CD4-positive, CD25-positive, alpha-beta regulatory T cell (primary cell): Measurements from ENCODE around the gene CEP89. TPM values are rescaled to one million over a fixed set of nuclear protein-coding genes. Genes with fewer than 3 reads are reported as not detected.
"Not testable (repeated sequence)": the region's sequence is repeated elsewhere in the genome, so short reads cannot be mapped to it uniquely, and the experiment has no call there.

Source experiments
- ATAC-seq, 2 donors: fragments of 150-1000 bp; cut with Tn5 transposase; one replicate each; pipeline ENCODE4 v1.10.0; 2021; ENCODE audit warnings: low read depth in 2 of 2, moderate number of reproducible peaks in 2 of 2, moderate library complexity in 1 of 2
- DNase-seq, 3 donors: peaks; one replicate each; pipeline versions ENCODE4 v3.0.0 to v3.0.0-alpha.2; 2012 to 2022; ENCODE audit warnings: mixed read lengths in 1 of 3
- H3K27ac ChIP-seq: one replicate; pipeline ENCODE4 v1.7.0; 2013; ENCODE audit warnings: mild to moderate bottlenecking, low read length; ENCODE audit not compliant: insufficient read depth, poor library complexity, severe bottlenecking
- H3K27me3 ChIP-seq: one replicate; pipeline ENCODE4 v1.7.0; 2013; ENCODE audit warnings: low read length; ENCODE audit not compliant: control insufficient read depth, insufficient read depth
- H3K36me3 ChIP-seq: one replicate; pipeline ENCODE4 v1.7.0; 2013; ENCODE audit warnings: mild to moderate bottlenecking, low read length, moderate library complexity; ENCODE audit not compliant: control insufficient read depth, insufficient read depth
- H3K4me1 ChIP-seq: 2 replicates; pipeline ENCODE4 v1.7.0; 2013; ENCODE audit warnings: mild to moderate bottlenecking, low read length; ENCODE audit not compliant: insufficient read depth, control insufficient read depth, poor library complexity, severe bottlenecking
- H3K4me3 ChIP-seq: one replicate; pipeline ENCODE4 v1.7.0; 2013; ENCODE audit warnings: low read depth, mild to moderate bottlenecking, low read length, moderate library complexity
- H3K9me3 ChIP-seq, 2 experiments: 1 replicate in 1 of 2; 2 replicates in 1 of 2; pipeline ENCODE4 v1.7.0; 2013; ENCODE audit warnings: low read length in 2 of 2, mild to moderate bottlenecking in 1 of 2, moderate library complexity in 1 of 2; ENCODE audit not compliant: control insufficient read depth in 2 of 2
- H3K27ac Mint-ChIP-seq, 3 donors: one replicate each; pipeline ENCODE4 v1.8.0; 2020 to 2022; ENCODE audit warnings: mild to moderate bottlenecking in 3 of 3, mixed read lengths in 3 of 3, moderate library complexity in 2 of 3
- H3K27me3 Mint-ChIP-seq: one replicate; pipeline ENCODE4 v1.8.0; 2022; ENCODE audit warnings: mild to moderate bottlenecking, mixed read lengths
- H3K36me3 Mint-ChIP-seq: one replicate; pipeline ENCODE4 v1.8.0; 2020; ENCODE audit warnings: mixed read lengths
- H3K4me1 Mint-ChIP-seq, 4 donors: one replicate each; pipeline ENCODE4 v1.8.0; 2020 to 2022; ENCODE audit warnings: mixed read lengths in 4 of 4, mild to moderate bottlenecking in 1 of 4
- H3K4me3 Mint-ChIP-seq, 4 donors: one replicate each; pipeline ENCODE4 v1.8.0; 2020 to 2022; ENCODE audit warnings: mild to moderate bottlenecking in 4 of 4, mixed read lengths in 4 of 4, moderate library complexity in 3 of 4
- H3K9me3 Mint-ChIP-seq, 7 donors: one replicate each; pipeline ENCODE4 v1.8.0; 2020 to 2022; ENCODE audit warnings: mixed read lengths in 7 of 7, mild to moderate bottlenecking in 3 of 7, moderate library complexity in 2 of 7
- polyA plus RNA-seq, 4 donors: library from polyadenylated mRNA; unstranded; fragments of 300-500 nt; fragmentation: Illumina TruSeq; gene quantifications; one replicate each; pipeline ENCODE4 v1.2.3, GENCODE V29; 2021
- total RNA-seq: library from RNA; stranded (reverse); gene quantifications from one replicate; pipeline ENCODE4 v1.2.3, GENCODE V29; 2022

The CEP89 gene
- total and polyA plus RNA-seq, 5 donors from 2014 or later, result 8.7 to 11.3 (median 10.2) TPM

- H3K9me3 ChIP-seq, H3K27ac ChIP-seq, H3K27me3 ChIP-seq, H3K27me3 Mint-ChIP-seq, ATAC-seq, H3K4me1 Mint-ChIP-seq, H3K4me3 Mint-ChIP-seq, H3K27ac Mint-ChIP-seq, H3K9me3 Mint-ChIP-seq, DNase-seq, H3K4me3 ChIP-seq, H3K4me1 ChIP-seq: not testable (repeated sequence)
- peaks cover 10% of the 10 kb centered on the region for H3K36me3 ChIP-seq
- peaks cover 41% of the 10 kb centered on the region for H3K36me3 Mint-ChIP-seq
Observed at GRCh38 chr19:32941273-32941672, 30.5 kb downstream of the CEP89 start.

GRCh38 chr19:32936065-32936464 lies 35.7 kb downstream of the CEP89 start:
- Histone ChIP-seq H3K27me3 (no peaks in the 10 kb centered on the region), H3K36me3 (peaks cover 10% of the 10 kb centered on the region), H3K9me3 (no peaks in the 10 kb centered on the region), H3K4me1 (no peaks in the 10 kb centered on the region), H3K27ac (no peak overlapping the region), H3K4me3 (no peak overlapping the region)
- Mint-ChIP-seq H3K4me3 (no peak overlapping the region), H3K27ac (no peak overlapping the region), H3K9me3 (peaks cover 0 to 1% (median 0%) of the 10 kb centered on the region in 7 donors), H3K4me1 (no peaks in the 10 kb centered on the region), H3K36me3 (peaks cover 45% of the 10 kb centered on the region), H3K27me3 (no peaks in the 10 kb centered on the region)
- no peak for ATAC-seq
- DNase-seq, result no peak

GRCh38 chr19:32935629-32936028 lies 36.1 kb downstream of the CEP89 start:
- H3K4me3 ChIP-seq, result no peak overlapping the region
- Mint-ChIP-seq H3K4me1 (no peaks in the 10 kb centered on the region), H3K27ac (no peak overlapping the region), H3K9me3 (peaks cover 0 to 1% (median 0%) of the 10 kb centered on the region in 7 donors), H3K36me3 (peaks cover 47% of the 10 kb centered on the region), H3K4me3 (no peak overlapping the region), H3K27me3 (no peaks in the 10 kb centered on the region)
- no peak for DNase-seq
- H3K36me3 ChIP-seq, result peaks cover 12% of the 10 kb centered on the region
- no peak for ATAC-seq
- H3K27ac ChIP-seq, result no peak overlapping the region
- H3K9me3 ChIP-seq, result no peaks in the 10 kb centered on the region
- H3K27me3 ChIP-seq, result no peaks in the 10 kb centered on the region
- H3K4me1 ChIP-seq, result no peaks in the 10 kb centered on the region

- H3K36me3 Mint-ChIP-seq, result peaks cover 61% of the 10 kb centered on the region
- Histone ChIP-seq H3K4me3 (no peak overlapping the region), H3K27me3 (no peaks in the 10 kb centered on the region), H3K27ac (no peak overlapping the region), H3K36me3 (peaks cover 16% of the 10 kb centered on the region), H3K4me1 (no peaks in the 10 kb centered on the region), H3K9me3 (no peaks in the 10 kb centered on the region)
- H3K27me3 Mint-ChIP-seq, result no peaks in the 10 kb centered on the region
- H3K4me1 Mint-ChIP-seq, result no peaks in the 10 kb centered on the region
- DNase-seq, result no peak
- H3K4me3 Mint-ChIP-seq, result no peak overlapping the region
- peaks cover 0 to 5% (median 1%) of the 10 kb centered on the region in 7 donors for H3K9me3 Mint-ChIP-seq
- no peak for ATAC-seq
- peak overlapping the region in 1 of 3 donors; percentile 13 for H3K27ac Mint-ChIP-seq
Observed at GRCh38 chr19:32933571-32933970, 38.2 kb downstream of the CEP89 start.

GRCh38 chr19:32930567-32930966 lies 41.2 kb downstream of the CEP89 start:
- Histone ChIP-seq H3K9me3 (peaks cover 0 to 3% of the 10 kb centered on the region in 2 experiments), H3K36me3 (peaks cover 15% of the 10 kb centered on the region), H3K4me3 (no peak overlapping the region), H3K27ac (no peak overlapping the region), H3K4me1 (no peaks in the 10 kb centered on the region), H3K27me3 (no peaks in the 10 kb centered on the region)
- Mint-ChIP-seq H3K27ac (no peak overlapping the region), H3K27me3 (no peaks in the 10 kb centered on the region), H3K4me3 (no peak overlapping the region), H3K4me1 (peaks cover 0 to 2% (median 0%) of the 10 kb centered on the region in 4 donors), H3K9me3 (peaks cover 0 to 10% (median 1%) of the 10 kb centered on the region in 7 donors), H3K36me3 (peaks cover 66% of the 10 kb centered on the region)
- ATAC-seq (no peak), DNase-seq (no peak)

- ATAC-seq (no peak), DNase-seq (no peak)
- H3K36me3 ChIP-seq, result peaks cover 17% of the 10 kb centered on the region
- Mint-ChIP-seq H3K9me3 (peaks cover 0 to 10% (median 1%) of the 10 kb centered on the region in 7 donors), H3K36me3 (peaks cover 53% of the 10 kb centered on the region), H3K27ac (no peak overlapping the region), H3K27me3 (no peaks in the 10 kb centered on the region), H3K4me1 (peaks cover 0 to 2% (median 0%) of the 10 kb centered on the region in 4 donors), H3K4me3 (no peak overlapping the region)
- H3K27me3 ChIP-seq, result no peaks in the 10 kb centered on the region
- H3K4me3 ChIP-seq, result no peak overlapping the region
- peaks cover 0 to 3% of the 10 kb centered on the region in 2 experiments for H3K9me3 ChIP-seq
- no peak overlapping the region for H3K27ac ChIP-seq
- no peaks in the 10 kb centered on the region for H3K4me1 ChIP-seq
Observed at GRCh38 chr19:32928806-32929205, 43.0 kb downstream of the CEP89 start.

- Histone ChIP-seq H3K4me1 (no peaks in the 10 kb centered on the region), H3K36me3 (peaks cover 9% of the 10 kb centered on the region), H3K9me3 (peaks cover 0 to 3% of the 10 kb centered on the region in 2 experiments), H3K4me3 (no peak overlapping the region), H3K27ac (no peak overlapping the region), H3K27me3 (no peaks in the 10 kb centered on the region)
- H3K27ac Mint-ChIP-seq, result no peak overlapping the region
- ATAC-seq (no peak), DNase-seq (no peak)
- no peak overlapping the region for H3K4me3 Mint-ChIP-seq
- peaks cover 33% of the 10 kb centered on the region for H3K36me3 Mint-ChIP-seq
- H3K27me3 Mint-ChIP-seq, result no peaks in the 10 kb centered on the region
- peaks cover 0 to 10% (median 0%) of the 10 kb centered on the region in 7 donors for H3K9me3 Mint-ChIP-seq
- peaks cover 0 to 2% (median 0%) of the 10 kb centered on the region in 4 donors for H3K4me1 Mint-ChIP-seq
Observed at GRCh38 chr19:32924200-32924599, 47.6 kb downstream of the CEP89 start.

- H3K4me1 ChIP-seq, result no peaks in the 10 kb centered on the region
- peaks cover 0 to 7% (median 6%) of the 10 kb centered on the region in 4 donors for H3K4me1 Mint-ChIP-seq
- peaks cover 8% of the 10 kb centered on the region for H3K36me3 ChIP-seq
- H3K9me3 Mint-ChIP-seq, result no peaks in the 10 kb centered on the region
- H3K4me3 ChIP-seq, result no peak overlapping the region
- H3K4me3 Mint-ChIP-seq, result no peak overlapping the region
- H3K36me3 Mint-ChIP-seq, result peaks cover 15% of the 10 kb centered on the region
- H3K27ac Mint-ChIP-seq, result peak overlapping the region in 1 of 3 donors; percentile 38
- no peak overlapping the region for H3K27ac ChIP-seq
- DNase-seq (no peak), ATAC-seq (no peak)
- no peaks in the 10 kb centered on the region for H3K27me3 Mint-ChIP-seq
- H3K27me3 ChIP-seq, result no peaks in the 10 kb centered on the region
- no peaks in the 10 kb centered on the region for H3K9me3 ChIP-seq
Observed at GRCh38 chr19:32921624-32922023, 50.1 kb downstream of the CEP89 start.
